Astrocyte of the hippocampus (primary cell): Measurements from ENCODE around the gene SGMS1.

Experiments used
- DNase-seq: peaks from one replicate; pipeline ENCODE4 v3.0.0; 2011; ENCODE audit warnings: low read depth, low spot score

SGMS1 gene

GRCh38 chr10:50400694-50401093, 223.1 kb downstream of the SGMS1 start:
- no peak for DNase-seq

- DNase-seq = no peak
These were observed 224.9 kb downstream of the SGMS1 start for GRCh38 chr10:50398823-50399222.

GRCh38 chr10:50398381-50398780, 225.4 kb downstream of the SGMS1 start:
- DNase-seq = peak; percentile 42

GRCh38 chr10:50397312-50398140, 226.2 kb downstream of the SGMS1 start:
- no peak for DNase-seq

- DNase-seq = peak; percentile 28
These were observed 227.1 kb downstream of the SGMS1 start for GRCh38 chr10:50396491-50397311.

GRCh38 chr10:50395851-50396250, 227.9 kb downstream of the SGMS1 start:
- no peak for DNase-seq

GRCh38 chr10:50395271-50395670, 228.5 kb downstream of the SGMS1 start:
- DNase-seq = no peak

- DNase-seq = no peak
These were observed 228.9 kb downstream of the SGMS1 start for GRCh38 chr10:50394832-50395231.

- peak; percentile 38 for DNase-seq
These were observed 229.8 kb downstream of the SGMS1 start for GRCh38 chr10:50393784-50394467.

GRCh38 chr10:50392966-50393718, 230.6 kb downstream of the SGMS1 start:
- no peak for DNase-seq

- DNase-seq = no peak
These were observed 231.3 kb downstream of the SGMS1 start for GRCh38 chr10:50392426-50392825.

GRCh38 chr10:50390302-50390701, 233.5 kb downstream of the SGMS1 start:
- no peak for DNase-seq

GRCh38 chr10:50388181-50388580, 235.6 kb downstream of the SGMS1 start:
- DNase-seq = no peak

- no peak for DNase-seq
These were observed 236.1 kb downstream of the SGMS1 start for GRCh38 chr10:50387732-50388073.

- DNase-seq = no peak
These were observed 236.6 kb downstream of the SGMS1 start for GRCh38 chr10:50387007-50387731.

- peak; percentile 36 for DNase-seq
These were observed 238.1 kb downstream of the SGMS1 start for GRCh38 chr10:50385624-50386023.

- DNase-seq = no peak
These were observed 238.9 kb downstream of the SGMS1 start for GRCh38 chr10:50384898-50385297.

- DNase-seq = no peak
These were observed 239.5 kb downstream of the SGMS1 start for GRCh38 chr10:50384238-50384637.

- DNase-seq = no peak
These were observed 241.2 kb downstream of the SGMS1 start for GRCh38 chr10:50382576-50383023.

- no peak for DNase-seq
These were observed 242.1 kb downstream of the SGMS1 start for GRCh38 chr10:50381642-50382041.

- DNase-seq = no peak
These were observed 244.1 kb downstream of the SGMS1 start for GRCh38 chr10:50379616-50380015.
